Right ventricle myocardium superior (tissue), 1 donor: Measurements from ENCODE around the gene SMIM33. TPM values are rescaled to one million over a fixed set of nuclear protein-coding genes. Genes with fewer than 3 reads are reported as not detected.
"Not testable (repeated sequence)": the region's sequence is repeated elsewhere in the genome, so short reads cannot be mapped to it uniquely, and the experiment has no call there.

Experiments
- ATAC-seq: fragments of 200-7000 bp; cut with Tn5 transposase; one replicate; pipeline ENCODE4 v1.9.1; 2020; ENCODE audit warnings: mild to moderate bottlenecking; ENCODE audit not compliant: poor library complexity
- DNase-seq: peaks from one replicate; pipeline ENCODE4 v3.0.0-alpha.2; 2020
- intact Hi-C: fragments of 100-400 bp; cut with DNase I; formaldehyde crosslinking; loops from one replicate; pipeline ENCODE4 v1.11.2; 2022
- total RNA-seq: library from RNA; stranded (reverse); fragmentation: NEBNext Ultra II Directional; extraction: Animal tissue kit (Norgen Biotek cat#: 25700); gene quantifications from one replicate; pipeline ENCODE4 v1.2.1, GENCODE V29; 2021
- donor health status: DM: no; HTN: yes; CAD: no; lungs with severe emphysema.

SMIM33 gene
- total RNA-seq, 1 donor from 2014 or later: not detected

DNA sequence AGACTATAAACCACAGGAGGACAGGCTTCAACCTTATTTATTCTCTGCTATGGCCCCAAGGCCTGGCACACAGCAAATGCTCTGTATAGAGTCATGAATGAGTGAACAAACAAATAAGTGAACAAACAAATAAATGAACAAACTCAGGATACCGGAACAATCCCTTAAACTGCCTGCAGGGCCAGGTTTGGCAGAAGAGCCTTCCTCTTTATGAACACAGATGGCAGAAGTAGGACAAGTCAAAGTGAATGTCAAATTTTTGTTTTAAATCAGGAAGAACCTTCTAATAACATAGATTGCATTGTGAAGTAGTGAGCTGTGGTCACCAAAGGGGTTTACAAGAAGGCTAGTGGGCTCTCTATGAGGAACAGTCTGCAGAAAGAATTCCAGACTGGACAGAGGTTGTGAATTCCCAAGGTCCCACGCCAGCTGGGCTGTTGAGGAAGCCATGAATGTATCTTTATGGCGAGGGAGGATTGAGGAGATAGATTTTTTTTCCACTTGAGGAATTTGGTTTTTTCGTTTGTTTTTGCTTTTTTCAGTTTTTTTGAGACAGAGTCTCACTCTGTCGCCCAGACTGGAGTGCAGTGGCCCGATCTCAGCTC, 42.1 kb downstream of the SMIM33 start:
- ATAC-seq: no peak
- DNase-seq: no peak
- intact Hi-C loops: no loop called here

DNA sequence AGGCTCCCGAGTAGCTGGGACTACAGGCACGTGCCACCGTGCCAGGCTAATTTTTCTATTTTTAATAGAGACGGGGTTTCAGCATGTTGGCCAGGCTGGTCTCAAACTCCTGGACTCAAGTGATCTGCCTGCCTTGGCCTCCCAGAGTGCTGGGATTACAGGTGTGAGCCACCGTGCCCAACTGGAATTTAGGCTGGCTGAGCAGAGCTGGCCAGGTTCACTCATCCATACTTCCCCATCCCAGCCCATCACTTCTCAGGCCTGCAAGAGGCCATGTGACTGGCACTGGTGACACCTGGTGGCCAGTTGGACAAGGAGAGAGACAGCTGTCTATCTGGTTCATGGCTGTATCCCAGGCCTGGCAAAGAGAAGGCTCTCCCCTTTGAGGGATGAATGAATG, 42.6 kb downstream of the SMIM33 start:
- intact Hi-C loops: not testable (repeated sequence)
- peak; percentile 84 for ATAC-seq
- peak; percentile 89 for DNase-seq

DNA sequence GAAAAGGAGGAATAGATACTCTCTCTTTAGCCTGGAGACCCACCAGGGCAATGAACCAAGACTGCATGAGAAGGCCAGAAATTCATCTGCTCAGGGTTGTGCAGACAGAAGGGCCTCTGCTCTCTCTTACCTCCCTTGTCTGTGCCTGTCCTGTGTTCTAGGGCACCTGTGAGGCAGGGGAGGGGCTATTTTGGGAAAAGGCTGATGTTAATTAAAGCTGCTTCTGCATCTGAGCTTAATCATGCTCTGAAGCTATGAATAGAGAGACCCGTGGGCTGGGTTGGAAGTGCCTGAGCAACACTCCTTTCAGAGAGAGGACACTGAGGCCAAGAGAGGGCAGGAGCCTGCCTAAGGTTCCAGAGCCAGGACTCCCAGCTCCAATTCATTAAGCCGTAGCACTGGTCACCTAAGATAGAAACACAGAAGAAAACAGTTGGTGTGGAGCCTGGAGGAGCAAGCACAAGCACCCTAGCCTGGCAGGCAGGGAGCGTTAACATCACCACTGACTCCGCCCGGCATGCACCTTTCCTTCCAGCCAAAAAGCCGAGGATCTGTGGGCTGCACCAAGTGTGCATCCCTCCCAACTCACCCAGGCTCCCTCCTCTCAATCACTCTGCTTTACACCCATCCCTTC, 43.2 kb downstream of the SMIM33 start:
- intact Hi-C loops: loop anchor here (2.0 kb wide), 1 partner anchor 89 kb away; no protein-coding TSS in a partner anchor
- DNase-seq: no peak
- ATAC-seq: no peak

DNA sequence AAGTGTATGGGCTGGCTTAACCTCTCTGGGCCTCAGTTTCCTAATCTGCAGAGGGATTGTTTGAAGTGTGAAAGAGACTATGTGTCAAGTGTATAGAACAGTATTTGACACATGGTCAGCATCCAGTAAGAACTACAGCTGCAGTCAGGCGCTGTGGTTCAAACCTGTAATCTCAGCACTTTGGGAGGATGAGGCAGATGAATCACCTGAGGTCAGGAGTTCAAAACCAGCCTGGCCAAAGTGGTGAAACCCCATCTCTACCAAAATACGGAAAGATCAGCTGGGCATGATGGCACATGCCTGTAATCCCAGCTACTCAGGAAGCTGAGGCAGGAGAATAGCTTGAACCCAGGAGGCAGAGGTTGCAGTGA, 43.7 kb downstream of the SMIM33 start:
- intact Hi-C loops: loop anchor here (2.0 kb wide), 1 partner anchor 90 kb away; no protein-coding TSS in a partner anchor
- DNase-seq (no peak), ATAC-seq (no peak)

DNA sequence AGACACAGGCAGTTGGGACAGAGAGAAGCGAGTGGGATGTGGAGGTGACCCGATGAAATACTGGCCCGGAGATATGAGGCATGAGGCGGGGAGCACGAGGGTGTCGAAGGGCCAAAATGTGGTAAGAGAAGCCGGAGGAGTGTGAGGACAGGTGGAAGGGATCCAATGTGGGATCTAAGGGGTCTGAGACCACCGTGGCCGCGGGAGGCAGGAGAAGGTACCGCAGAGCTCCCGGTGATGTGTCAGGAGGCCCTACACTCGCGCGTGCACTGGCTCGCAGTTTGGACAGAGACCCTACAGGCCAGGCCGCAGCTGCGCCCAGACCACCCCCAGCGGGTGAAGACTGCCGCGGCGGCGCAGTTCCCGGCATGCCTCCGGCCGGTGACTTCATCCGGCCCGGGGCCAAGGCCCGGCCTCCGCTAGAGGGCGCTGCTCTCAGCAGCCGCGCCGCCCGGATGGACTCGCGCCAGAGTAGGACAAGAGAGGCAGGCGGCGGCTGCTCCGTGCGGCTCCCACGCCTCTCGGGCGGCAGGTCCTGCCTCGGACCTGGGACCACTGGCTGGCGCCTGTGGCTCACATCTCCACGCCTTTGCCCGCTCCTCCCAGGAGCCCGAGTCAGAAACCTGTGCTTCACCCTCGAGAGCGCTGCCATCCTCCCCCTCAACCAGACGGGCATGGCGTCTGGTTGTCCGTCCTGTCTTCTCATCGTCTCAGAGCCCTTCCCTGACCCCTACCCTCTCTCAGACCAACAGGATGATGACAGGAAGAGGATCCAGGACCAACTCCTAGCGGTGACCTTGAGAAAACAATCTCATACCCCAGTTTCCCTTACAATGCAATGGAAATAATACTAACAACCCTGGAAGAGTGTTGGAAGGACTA, 47.1 kb downstream of the SMIM33 start:
- peak; percentile 97 for DNase-seq
- peak; percentile 95 for ATAC-seq
- intact Hi-C loops: no loop called here

Other genes starting within 250 kb of the SMIM33 start
- 111 TPM for gene MATR3, start 177.3 kb upstream of the SMIM33 start, total RNA-seq
- 142 TPM for gene PAIP2, start 129.2 kb upstream of the SMIM33 start, total RNA-seq
- not detected for gene SLC23A1, start 87.7 kb upstream of the SMIM33 start, total RNA-seq
- 0.70 TPM for gene MZB1, start 81.1 kb upstream of the SMIM33 start, total RNA-seq
- 50.3 TPM for gene PROB1, start 75.9 kb upstream of the SMIM33 start, total RNA-seq
- 17.1 TPM for gene SPATA24, start 66.9 kb upstream of the SMIM33 start, total RNA-seq
- 11.5 TPM for gene DNAJC18, start 31.5 kb upstream of the SMIM33 start, total RNA-seq
- 18.0 TPM for gene ECSCR, start 8.3 kb upstream of the SMIM33 start, total RNA-seq
- gene STING1, start 11.8 kb downstream of the SMIM33 start, total RNA-seq: 39.0 TPM
- gene UBE2D2, start 90.3 kb downstream of the SMIM33 start, total RNA-seq: 114 TPM
- gene CXXC5, start 177.3 kb downstream of the SMIM33 start, total RNA-seq: 67.3 TPM